Epithelial cell of esophagus (primary cell): ENCODE measurements around the gene FAM13C.
A peak's percentile ranks its signal among the peaks of the same experiment; 100 is the strongest.

Experiments
- DNase-seq: peaks from one replicate; pipeline ENCODE4 v3.0.0; 2010; ENCODE audit warnings: low read depth
- H3K4me3 ChIP-seq: 2 replicates; pipeline ENCODE4 v1.5.1; 2011; ENCODE audit warnings: mild to moderate bottlenecking, low read length, control low read depth
- TF ChIP-seq, protein P1 (sequence below): IDR thresholded peaks from 2 replicates; pipeline ENCODE4 v1.5.1; 2011; ENCODE audit warnings: low read depth, mild to moderate bottlenecking, low read length, control low read depth, inconsistent platforms; ENCODE audit not compliant: insufficient read depth; ENCODE audit errors: missing control alignments

The FAM13C gene

DNA sequence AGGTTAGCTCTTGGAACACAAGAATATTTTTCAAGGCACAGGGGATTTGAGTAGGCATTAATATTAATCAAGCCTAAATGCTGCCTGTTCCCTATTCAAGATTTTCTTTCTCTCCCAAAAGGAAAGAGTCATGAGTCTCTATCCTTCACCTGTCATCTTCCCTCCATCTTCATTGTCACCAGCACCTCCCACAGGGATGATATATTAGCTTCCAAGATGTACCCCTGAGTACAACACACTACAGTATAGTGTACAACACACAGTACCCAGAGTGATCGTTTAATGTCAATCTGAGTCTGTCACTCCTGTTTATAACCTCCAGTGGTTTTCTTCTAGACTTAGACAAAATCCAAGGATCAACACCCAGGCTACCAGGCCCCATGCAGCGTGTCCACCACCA, 50.1 kb downstream of the FAM13C start:
- no peak overlapping the region for H3K4me3 ChIP-seq
- TF ChIP-seq, protein P1, sequence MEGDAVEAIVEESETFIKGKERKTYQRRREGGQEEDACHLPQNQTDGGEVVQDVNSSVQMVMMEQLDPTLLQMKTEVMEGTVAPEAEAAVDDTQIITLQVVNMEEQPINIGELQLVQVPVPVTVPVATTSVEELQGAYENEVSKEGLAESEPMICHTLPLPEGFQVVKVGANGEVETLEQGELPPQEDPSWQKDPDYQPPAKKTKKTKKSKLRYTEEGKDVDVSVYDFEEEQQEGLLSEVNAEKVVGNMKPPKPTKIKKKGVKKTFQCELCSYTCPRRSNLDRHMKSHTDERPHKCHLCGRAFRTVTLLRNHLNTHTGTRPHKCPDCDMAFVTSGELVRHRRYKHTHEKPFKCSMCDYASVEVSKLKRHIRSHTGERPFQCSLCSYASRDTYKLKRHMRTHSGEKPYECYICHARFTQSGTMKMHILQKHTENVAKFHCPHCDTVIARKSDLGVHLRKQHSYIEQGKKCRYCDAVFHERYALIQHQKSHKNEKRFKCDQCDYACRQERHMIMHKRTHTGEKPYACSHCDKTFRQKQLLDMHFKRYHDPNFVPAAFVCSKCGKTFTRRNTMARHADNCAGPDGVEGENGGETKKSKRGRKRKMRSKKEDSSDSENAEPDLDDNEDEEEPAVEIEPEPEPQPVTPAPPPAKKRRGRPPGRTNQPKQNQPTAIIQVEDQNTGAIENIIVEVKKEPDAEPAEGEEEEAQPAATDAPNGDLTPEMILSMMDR: no peak
- DNase-seq: no peak

DNA sequence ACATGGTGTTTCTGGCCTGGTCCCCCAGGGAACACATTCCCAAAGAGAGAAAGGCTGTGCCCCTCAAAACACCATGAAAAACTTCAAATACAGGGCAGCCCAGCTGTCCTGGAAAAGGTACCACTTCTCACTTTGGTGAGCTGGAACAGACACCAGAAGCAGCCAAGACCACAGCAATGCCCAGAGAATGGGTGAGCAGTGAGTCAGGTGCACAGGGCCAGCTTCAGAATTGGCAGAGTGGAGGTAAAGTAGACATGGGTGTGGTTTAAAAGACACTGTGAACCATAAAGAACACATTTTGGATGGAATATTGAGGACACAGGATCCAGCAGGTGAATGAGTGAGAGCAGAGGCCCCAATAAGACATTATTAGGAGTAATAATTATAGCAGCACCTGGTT, 51.3 kb downstream of the FAM13C start:
- DNase-seq: no peak
- no peak overlapping the region for H3K4me3 ChIP-seq
- TF ChIP-seq, protein P1: no peak

DNA sequence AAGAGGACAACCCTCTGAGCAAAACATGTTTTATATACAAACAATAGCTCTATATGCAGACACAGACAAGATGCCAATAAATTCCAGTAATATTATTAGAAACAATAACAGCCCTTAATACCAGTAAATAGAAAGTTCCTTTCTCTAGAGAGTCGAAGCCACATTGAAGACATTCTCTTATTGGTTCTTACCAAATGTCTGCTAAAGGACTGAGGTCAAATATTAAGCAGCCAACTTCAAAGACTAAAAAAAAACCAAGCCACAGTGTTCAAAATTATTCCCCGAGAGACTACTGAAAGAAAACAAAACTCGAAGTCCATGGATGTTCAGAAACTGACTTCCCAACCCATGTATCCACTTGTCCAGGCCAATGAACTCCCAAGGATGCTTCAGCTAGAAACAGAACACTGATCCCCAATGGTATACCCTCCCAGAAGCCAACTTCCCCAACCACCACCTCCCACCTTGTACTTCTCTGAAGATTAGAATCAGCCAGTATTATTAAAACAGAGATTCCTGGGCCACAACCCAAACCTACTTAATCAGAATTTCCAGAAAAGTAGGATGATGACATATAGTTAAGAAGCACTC, 51.9 kb downstream of the FAM13C start:
- no peak overlapping the region for H3K4me3 ChIP-seq
- no peak for DNase-seq
- TF ChIP-seq, protein P1: no peak

DNA sequence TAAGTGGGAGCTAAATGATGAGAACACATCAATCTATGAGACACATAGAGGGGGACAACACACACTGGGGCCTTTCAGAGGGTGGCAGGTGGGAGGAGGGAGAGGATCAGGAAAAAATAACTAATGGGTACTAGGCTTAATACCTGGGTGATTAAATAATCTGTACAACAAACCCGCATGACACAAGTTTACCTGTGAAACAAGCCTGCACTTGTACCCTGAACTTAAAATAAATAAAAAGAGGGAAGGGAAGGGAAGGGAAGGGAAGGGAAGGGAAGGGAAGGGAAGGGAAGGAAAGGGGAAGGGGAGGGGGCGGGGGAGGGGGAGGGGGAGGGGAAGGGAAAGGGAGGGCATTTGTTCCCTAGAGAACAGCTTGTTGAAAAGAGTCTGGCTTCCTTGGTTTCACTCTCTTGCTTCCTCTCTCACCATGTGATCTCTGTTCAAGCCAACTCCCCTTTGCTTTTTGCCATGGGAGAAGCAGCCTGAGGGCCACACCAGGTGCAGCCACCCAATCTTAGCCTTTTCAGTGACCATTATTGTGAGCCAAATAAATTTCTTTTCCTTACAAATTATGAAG, 57.7 kb downstream of the FAM13C start:
- peak; percentile 51 for DNase-seq
- TF ChIP-seq, protein P1: no peak
- no peak overlapping the region for H3K4me3 ChIP-seq

DNA sequence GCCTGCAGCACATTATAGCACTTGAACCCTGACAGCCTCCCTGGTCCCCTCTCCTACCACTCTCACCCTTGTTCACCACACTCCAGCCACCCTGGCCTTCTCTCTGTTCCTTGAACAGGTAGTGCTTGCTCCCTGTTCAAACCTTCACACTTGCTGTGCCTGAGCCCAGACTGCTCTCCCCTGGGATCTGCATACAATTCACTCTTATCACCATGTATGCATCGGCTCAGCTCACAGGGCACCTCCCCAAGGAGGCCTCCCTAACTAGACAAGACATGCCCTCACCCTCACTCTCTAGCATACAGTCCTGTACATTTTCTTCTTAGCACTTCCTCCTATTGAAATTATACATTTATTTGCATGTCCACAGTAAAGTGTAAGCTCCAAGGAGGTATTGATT, 59.3 kb downstream of the FAM13C start:
- peak; percentile 76 for DNase-seq
- TF ChIP-seq, protein P1: no peak
- no peak overlapping the region for H3K4me3 ChIP-seq

DNA sequence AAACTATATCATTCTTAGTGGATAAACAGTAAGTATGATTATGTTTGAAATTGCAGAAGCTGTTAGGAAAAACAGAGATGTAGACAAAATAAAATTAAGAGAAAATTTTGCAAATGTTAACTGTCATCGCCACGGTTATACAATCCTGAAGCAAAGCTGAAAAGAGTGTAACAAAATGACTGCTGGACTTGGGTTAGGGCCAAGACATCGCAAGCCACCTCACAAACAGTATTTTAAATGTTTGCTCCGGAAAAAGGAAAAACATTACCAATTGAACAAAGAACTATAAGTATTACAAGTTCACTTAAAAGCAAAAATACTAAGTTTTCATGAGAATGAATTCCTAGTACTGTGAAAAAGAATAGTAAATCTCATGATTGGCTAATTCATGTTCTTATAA, 60.0 kb downstream of the FAM13C start:
- no peak overlapping the region for H3K4me3 ChIP-seq
- no peak for DNase-seq

More for the DNA sequence above, 60.0 kb downstream of the FAM13C start:
- TF ChIP-seq, protein P1: no peak
